Parathyroid adenoma (tissue), 2 donors: ENCODE results near the gene SDCBP2.

ENCODE experiments used
- H2AFZ ChIP-seq: fragments of 300-600 bp; sonication (generic); one replicate; pipeline ENCODE4 v1.7.0; 2017; ENCODE audit warnings: antibody characterized with exemption, mild to moderate bottlenecking
- H3K27ac ChIP-seq: fragments of 300-600 bp; sonication (generic); one replicate; pipeline ENCODE4 v1.7.0; 2017
- H3K27me3 ChIP-seq: fragments of 300-600 bp; sonication (generic); one replicate; pipeline ENCODE4 v1.7.0; 2017; ENCODE audit warnings: low read length; ENCODE audit not compliant: control insufficient read depth, insufficient read depth
- H3K36me3 ChIP-seq: fragments of 300-600 bp; sonication (generic); one replicate; pipeline ENCODE4 v1.7.0; 2017; ENCODE audit warnings: low read length; ENCODE audit not compliant: control insufficient read depth, insufficient read depth
- H3K4me1 ChIP-seq: fragments of 300-600 bp; sonication (generic); one replicate; pipeline ENCODE4 v1.7.0; 2017; ENCODE audit warnings: control low read depth
- H3K4me2 ChIP-seq: fragments of 300-600 bp; sonication (generic); one replicate; pipeline ENCODE4 v1.7.0; 2017; ENCODE audit warnings: low read length
- H3K4me3 ChIP-seq: fragments of 300-600 bp; sonication (generic); one replicate; pipeline ENCODE4 v1.7.0; 2017; ENCODE audit warnings: low read depth, low read length
- H3K79me2 ChIP-seq: fragments of 300-600 bp; sonication (generic); one replicate; pipeline ENCODE4 v1.7.0; 2017; ENCODE audit warnings: control low read depth
- H3K9ac ChIP-seq: fragments of 300-600 bp; sonication (generic); one replicate; pipeline ENCODE4 v1.7.0; 2017; ENCODE audit warnings: mild to moderate bottlenecking
- H3K9me3 ChIP-seq: fragments of 300-600 bp; sonication (generic); one replicate; pipeline ENCODE4 v1.7.0; 2017; ENCODE audit warnings: low read length; ENCODE audit not compliant: control insufficient read depth
- CTCF ChIP-seq: fragments of 300-600 bp; sonication (generic); IDR thresholded peaks from one replicate; pipeline ENCODE4 v1.7.0; 2017; ENCODE audit warnings: antibody characterized with exemption, mild to moderate bottlenecking
- donor health status: primary hyperparathyroidism.

The SDCBP2 gene

GRCh38 chr20:1301031-1301529 is 27.9 kb downstream of the SDCBP2 start:
- H3K27me3 ChIP-seq: no peaks in the 10 kb centered on the region
- no peak overlapping the region for H3K4me3 ChIP-seq
- no peak overlapping the region for H3K9ac ChIP-seq
- no peaks in the 10 kb centered on the region for H3K36me3 ChIP-seq
- H3K27ac ChIP-seq: no peak overlapping the region
- TF ChIP-seq CTCF: no peak
- no peaks in the 10 kb centered on the region for H3K9me3 ChIP-seq
- no peaks in the 10 kb centered on the region for H3K4me1 ChIP-seq
- no peak overlapping the region for H3K4me2 ChIP-seq
- H2AFZ ChIP-seq: no peak overlapping the region
- H3K79me2 ChIP-seq: no peaks in the 10 kb centered on the region

DNA sequence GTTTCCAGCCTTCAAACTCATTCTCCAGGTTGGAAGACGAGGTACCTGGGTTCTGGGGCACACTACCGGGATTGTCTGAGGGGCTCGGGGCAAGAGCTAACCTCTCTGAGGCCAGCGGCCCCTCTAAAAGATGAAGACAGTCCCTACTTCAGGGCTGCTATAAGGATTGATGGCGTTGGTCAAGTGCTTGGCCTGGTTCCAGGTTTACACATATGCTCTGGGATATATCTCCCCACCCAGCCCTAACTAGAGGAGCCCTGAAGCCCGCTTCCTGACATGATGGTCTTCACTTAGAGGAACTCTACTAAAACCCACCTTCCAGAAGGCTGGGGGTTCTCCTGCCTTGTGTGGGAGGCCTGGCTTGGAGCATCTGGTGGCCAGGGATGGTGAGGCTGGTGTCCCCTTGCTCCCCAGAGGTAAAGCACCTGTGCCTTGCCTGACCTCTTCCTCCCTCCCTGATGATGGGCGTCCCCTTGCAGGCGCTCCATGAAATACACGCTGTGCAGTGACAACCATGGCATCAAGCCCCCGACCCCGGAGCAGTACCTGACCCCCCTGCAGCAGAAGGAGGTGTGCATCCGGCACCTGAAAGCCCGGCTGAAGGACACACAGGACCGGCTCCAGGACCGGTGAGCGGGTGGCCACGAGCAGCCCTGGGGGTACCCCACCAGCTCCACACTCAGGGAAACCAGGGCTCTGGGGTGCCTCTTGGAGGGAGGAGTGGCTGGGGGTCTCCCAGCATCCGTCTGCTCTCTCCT is 28.7 kb downstream of the SDCBP2 start:
- Histone ChIP-seq H2AFZ (no peak overlapping the region), H3K9ac (no peak overlapping the region), H3K4me3 (no peak overlapping the region), H3K79me2 (no peaks in the 10 kb centered on the region), H3K9me3 (no peaks in the 10 kb centered on the region), H3K36me3 (no peaks in the 10 kb centered on the region), H3K4me1 (no peaks in the 10 kb centered on the region), H3K27me3 (no peaks in the 10 kb centered on the region), H3K4me2 (no peak overlapping the region), H3K27ac (no peak overlapping the region)
- no peak for TF ChIP-seq CTCF

GRCh38 chr20:1299522-1299921 is 29.4 kb downstream of the SDCBP2 start:
- no peaks in the 10 kb centered on the region for H3K27me3 ChIP-seq
- no peak overlapping the region for H2AFZ ChIP-seq
- no peaks in the 10 kb centered on the region for H3K9me3 ChIP-seq
- H3K9ac ChIP-seq: no peak overlapping the region
- no peak overlapping the region for H3K4me3 ChIP-seq
- no peaks in the 10 kb centered on the region for H3K4me1 ChIP-seq
- TF ChIP-seq CTCF: no peak
- no peaks in the 10 kb centered on the region for H3K36me3 ChIP-seq
- H3K27ac ChIP-seq: no peak overlapping the region
- no peaks in the 10 kb centered on the region for H3K79me2 ChIP-seq
- H3K4me2 ChIP-seq: no peak overlapping the region

DNA sequence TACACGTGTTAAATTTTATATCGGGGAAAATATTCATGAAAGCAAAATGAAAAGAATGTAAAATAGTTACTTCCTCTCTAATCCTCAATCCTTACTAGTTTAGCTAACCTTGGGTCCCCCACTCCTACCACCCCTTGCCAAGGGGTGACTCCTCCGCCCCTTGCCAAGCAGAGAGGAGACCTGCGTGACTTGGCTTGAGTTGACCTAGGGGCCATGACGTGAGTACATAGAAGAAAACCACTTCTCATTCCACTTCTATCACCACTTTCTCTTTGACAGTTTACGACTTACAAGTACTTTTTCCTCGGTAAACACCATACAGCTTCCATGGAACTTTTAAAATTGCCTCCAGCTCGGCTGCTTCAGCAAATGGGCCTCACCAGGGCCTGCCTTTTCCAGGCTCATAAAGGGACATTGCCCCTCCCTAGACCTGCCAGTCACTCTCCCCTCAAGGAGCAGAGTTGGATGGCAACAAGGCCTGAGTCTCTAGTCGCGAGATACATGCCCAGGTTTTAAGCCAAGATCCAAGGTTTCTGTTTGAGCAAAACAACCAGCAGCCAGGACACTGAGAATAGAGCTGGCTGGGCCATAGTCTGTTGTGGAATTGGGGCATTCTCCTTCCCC is 29.9 kb downstream of the SDCBP2 start:
- no peaks in the 10 kb centered on the region for H3K4me1 ChIP-seq
- H3K36me3 ChIP-seq: no peaks in the 10 kb centered on the region
- H3K27ac ChIP-seq: no peak overlapping the region
- H3K79me2 ChIP-seq: peaks cover 3% of the 10 kb centered on the region
- no peaks in the 10 kb centered on the region for H3K9me3 ChIP-seq
- no peak overlapping the region for H3K4me2 ChIP-seq
- H3K4me3 ChIP-seq: no peak overlapping the region
- H2AFZ ChIP-seq: no peak overlapping the region
- no peak overlapping the region for H3K9ac ChIP-seq
- TF ChIP-seq CTCF: no peak
- no peaks in the 10 kb centered on the region for H3K27me3 ChIP-seq
